ENCODE data around the gene DAGLA.
"Not testable (repeated sequence)": the region's sequence is repeated elsewhere in the genome, so short reads cannot be mapped to it uniquely, and the experiment has no call there.

DAGLA gene, protein sequence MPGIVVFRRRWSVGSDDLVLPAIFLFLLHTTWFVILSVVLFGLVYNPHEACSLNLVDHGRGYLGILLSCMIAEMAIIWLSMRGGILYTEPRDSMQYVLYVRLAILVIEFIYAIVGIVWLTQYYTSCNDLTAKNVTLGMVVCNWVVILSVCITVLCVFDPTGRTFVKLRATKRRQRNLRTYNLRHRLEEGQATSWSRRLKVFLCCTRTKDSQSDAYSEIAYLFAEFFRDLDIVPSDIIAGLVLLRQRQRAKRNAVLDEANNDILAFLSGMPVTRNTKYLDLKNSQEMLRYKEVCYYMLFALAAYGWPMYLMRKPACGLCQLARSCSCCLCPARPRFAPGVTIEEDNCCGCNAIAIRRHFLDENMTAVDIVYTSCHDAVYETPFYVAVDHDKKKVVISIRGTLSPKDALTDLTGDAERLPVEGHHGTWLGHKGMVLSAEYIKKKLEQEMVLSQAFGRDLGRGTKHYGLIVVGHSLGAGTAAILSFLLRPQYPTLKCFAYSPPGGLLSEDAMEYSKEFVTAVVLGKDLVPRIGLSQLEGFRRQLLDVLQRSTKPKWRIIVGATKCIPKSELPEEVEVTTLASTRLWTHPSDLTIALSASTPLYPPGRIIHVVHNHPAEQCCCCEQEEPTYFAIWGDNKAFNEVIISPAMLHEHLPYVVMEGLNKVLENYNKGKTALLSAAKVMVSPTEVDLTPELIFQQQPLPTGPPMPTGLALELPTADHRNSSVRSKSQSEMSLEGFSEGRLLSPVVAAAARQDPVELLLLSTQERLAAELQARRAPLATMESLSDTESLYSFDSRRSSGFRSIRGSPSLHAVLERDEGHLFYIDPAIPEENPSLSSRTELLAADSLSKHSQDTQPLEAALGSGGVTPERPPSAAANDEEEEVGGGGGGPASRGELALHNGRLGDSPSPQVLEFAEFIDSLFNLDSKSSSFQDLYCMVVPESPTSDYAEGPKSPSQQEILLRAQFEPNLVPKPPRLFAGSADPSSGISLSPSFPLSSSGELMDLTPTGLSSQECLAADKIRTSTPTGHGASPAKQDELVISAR
- total RNA-seq = 0.91 to 2.2 (median 1.2) reads per million in 4 donors

DNA sequence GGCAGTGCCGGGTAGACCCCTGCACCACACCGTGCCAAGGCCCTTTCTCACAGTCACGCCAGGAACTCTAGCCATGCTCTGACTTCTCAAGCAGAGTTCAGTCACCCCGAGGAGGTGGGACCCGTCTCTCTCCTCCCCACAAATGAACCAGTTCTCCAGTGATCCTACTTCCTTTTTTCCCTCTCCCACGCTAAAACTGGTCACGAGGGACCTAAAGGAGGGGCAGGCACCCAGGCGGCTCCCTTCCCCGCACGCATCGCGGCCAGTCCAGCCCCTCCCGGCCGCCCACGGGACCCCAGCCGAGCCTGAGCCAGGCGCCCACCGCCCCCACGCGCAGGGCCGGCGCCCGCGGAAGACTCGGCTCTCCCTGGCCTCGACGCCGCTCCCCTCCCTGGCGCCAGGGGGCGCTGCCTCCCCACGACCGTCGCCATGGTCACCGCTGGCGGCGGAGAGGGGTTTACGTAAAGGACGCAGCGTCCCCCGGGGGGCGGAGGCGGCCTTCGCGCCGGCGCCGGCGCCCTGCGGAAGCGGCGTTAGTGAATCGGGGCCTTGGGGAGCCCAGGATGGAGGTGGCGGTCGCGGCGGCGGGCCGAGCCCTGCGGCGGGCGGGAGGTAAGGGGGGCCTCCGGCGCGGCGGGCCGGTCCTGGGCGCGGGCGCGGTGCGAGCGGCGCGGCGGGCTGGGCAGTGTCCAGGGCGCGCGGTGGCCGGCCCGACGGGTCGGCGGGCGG, at the start of gene DAGLA:
Gene DAGLA (plus strand): TSS at position 499 of the 729 bp plus-strand sequence. CDS start 39,765 bp downstream, outside the sequence.
- peak; percentile 48 to 73 (median 65) for DNase-seq

DNA sequence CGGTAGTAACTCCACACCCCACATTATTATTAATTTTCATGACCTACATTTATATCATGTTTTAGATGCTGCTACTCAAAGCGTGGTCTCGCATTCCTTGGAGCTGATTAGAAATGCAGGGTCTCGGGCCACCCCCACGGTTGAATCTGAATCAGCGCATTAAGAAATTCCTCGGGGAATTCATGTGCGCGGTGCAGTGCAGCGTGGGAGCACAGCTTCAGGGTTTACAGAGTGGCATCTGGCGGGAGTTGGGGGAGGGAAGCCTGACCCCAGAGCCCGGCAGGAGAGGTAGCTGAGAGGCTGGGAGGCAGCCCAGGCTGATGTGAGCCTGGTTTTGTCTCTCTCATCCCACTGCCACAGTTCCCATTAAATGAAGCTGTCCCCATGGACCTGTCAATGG, 48.1 kb upstream of the DAGLA start:
- DNase-seq = no peak

DNA sequence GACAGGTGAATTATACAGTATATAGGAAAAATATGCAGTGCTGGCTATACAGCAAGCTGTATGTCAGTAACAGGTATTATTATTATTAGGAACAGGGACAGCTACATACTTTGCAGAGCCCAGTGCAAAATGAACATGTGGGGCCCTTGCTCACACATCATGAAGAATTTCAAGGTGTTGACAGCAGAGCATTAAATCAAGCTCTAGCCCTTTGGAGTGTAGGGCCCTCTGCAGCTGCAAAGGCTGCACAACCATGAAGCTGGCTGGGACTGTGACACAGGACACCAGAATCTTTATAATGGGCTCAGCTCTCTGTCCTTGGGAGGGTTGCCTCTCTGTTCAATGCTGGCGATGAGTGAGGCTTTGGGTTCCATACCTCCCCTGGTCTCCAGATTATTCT, 44.9 kb upstream of the DAGLA start:
- no peak for DNase-seq

DNA sequence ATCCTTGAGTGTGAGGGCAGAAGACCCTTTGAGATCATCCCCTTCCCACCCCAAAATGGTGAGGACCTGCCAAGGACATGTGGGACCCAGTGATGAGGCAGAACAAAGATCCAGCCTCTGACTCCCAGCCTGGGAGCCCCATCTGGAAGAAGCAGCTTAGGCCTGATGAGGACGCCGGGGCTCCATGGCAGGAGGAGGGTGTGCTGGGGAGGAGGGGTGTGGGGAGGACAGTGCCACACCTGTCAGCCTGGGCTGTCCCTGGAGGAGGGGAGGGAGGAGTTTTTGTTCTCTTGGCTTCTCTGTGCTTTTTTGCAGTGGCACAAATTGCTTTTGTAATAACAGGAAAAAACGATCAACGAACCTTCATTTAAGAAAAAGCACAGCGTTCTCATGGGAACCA, 44.4 kb upstream of the DAGLA start:
- DNase-seq = no peak

DNA sequence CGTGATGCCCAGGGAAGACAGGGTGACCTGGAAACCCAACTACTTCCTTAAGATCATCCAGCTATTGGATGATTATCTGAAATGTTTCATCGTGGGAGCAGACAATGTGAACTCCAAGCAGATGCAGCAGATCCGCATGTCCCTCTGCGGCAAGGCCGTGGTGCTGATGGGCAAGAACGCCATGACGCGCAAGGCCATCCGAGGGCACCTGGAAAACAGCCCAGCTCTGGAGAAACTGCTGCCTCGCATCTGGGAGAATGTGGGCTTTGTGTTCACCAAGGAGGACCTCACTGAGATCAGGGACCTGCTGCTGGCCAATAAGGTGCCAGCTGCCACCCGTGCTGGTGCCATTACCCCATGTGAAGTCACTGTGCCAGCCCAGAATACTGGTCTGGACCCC, 43.5 kb upstream of the DAGLA start:
- no peak for DNase-seq

DNA sequence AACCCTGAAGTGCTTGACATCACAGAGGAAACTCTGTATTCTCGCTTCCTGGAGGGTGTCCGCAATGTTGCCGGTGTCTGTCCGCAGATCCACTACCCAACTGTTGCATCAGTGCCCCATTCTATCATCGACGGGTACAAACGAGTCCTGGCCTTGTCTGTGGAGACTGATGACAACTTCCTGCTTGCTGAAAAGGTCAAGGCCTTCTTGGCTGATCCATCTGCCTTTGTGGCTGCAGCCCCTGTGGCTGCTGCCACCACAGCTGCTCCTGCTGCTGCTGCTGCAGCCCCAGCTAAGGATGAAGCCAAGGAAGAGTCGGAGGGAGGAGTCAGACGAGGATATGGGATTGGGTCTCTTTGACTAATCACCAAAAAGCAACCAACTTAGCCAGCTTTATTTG, 42.9 kb upstream of the DAGLA start:
- no peak for DNase-seq

DNA sequence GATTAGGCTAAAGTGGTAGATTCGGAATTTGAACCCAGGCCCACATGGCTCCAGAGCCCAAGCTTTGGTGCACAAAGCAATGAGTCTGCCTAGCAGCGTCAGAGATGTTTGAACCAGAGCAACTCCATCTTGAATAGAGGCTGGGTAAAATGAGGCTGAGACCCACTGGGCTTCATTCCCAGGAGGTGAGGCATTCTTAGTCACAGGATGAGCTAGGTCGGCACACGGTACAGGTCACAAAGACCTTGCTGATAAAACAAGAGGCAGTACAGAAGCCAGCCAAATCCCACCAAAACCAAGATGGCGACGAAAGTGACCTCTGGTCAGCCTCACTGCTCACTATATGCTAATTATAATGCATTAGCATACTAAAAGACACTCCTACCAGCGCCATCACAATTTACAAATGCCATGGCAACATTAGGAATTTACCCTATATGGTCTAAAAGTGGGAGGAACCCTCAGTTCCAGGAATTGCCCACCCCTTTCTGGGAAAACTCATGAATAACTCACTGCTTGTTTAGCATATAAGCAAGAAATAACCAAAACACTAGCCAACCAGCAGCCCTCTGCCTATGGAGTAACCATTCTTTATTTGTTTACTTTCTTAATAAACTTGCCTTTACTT, 40.3 kb upstream of the DAGLA start:
- DNase-seq = no peak

DNA sequence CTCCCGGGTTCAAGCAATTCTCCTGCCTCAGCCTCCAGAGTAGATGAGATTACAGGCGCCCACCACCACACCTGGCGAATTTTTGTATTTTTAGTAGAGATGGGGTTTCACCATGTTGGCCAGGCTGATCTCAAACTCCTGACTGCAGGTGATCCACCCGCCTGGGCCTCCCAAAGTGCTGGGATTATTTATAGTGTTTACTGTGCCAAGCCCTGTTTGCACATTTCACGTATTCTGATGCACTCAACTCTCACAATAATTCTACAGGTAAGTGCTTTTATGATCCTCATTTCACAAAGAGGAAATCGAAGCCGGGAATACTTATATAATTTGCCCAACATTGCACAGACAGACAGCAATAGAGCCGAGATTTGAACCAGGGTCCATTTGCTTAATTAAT, 38.0 kb upstream of the DAGLA start:
- DNase-seq = no peak

DNA sequence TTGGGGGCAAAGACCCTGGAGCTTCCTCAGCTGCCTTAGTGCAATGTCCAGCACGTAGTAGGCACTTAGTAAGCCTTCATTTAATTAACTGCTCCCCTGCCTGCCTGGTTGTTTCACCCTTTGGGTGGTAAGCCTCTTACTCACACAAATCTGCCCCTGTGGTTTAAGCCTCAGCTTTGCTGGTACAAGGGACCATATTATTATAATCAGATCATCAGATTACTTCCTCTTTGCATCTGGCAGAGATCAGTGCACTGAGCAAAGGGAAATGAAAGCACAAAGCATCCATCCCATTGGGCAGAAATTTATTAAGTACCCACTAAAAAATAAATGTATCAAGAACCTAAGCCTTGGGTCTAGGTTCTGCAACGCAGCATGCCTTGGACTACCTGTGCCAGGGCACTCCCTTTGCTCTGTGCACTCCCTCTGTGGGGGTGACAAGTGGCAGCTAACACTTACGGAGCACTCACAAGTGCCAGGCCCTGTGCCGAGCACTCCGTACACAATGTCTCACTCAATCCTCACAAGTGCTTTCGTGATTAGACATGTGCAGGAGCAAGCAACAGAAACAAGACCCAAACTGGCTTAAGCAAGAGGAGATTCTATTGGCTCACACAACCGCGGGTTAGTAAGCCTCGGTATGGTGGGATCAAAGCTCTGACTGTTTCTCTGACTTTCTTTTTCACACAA, 34.9 kb upstream of the DAGLA start:
- DNase-seq = no peak

DNA sequence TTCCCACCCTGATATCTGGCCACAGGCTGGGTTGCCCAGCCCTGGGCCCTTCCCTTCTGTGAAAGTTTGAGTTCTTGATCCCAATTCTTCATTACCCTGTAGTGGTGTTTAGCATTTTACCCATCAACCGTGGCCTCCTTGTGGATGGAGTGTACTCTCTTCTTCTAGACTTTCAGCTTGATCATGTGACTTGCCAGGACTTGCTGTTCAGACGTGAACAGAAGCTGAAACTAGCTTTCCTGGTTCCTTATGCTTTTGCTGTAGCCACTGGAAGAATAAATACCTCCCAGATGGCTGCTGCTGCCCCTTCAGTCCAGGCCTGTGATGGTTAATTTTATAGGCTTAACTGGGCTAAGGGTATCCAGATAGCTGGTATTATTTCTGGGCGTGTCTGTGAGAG, 32.7 kb upstream of the DAGLA start:
- no peak for DNase-seq

DNA sequence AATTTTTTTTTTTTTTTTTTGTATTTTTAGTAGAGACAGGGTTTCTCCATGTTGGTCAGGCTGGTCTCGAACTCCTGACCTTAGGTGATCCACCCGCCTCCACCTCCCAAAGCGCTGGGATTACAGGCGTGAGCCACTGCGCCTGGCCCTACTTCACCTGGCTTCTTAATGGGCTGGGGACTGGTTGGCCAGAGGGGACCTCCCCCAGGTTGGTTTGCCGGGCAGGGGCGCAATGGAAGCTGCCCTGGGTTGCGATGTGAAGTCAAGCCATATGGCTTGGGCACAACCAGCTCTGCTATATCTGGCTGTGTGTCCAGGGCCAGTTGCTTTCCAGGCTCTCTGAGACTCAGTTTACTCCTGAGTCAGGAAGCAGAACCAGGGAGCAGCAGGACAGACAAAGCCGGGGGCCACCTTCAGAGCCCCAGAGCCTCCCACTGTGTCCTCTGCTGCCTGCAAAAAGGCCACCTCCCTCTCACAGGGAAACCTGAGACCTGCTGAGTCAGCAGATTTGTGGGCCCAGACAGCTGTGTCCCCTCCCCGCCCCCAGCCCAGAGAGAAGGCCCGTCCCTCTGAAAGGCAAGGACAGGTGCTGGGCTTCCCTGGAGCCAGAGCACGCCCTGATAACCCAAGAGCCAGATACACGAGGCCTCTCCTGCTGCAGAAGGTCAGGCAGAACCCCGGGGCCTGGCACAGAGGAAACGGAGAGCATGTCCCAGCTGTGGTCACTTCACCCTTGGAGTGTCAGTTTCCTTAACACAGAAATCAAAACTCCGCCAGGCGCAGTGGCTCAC, 29.2 kb upstream of the DAGLA start:
- DNase-seq = no peak

DNA sequence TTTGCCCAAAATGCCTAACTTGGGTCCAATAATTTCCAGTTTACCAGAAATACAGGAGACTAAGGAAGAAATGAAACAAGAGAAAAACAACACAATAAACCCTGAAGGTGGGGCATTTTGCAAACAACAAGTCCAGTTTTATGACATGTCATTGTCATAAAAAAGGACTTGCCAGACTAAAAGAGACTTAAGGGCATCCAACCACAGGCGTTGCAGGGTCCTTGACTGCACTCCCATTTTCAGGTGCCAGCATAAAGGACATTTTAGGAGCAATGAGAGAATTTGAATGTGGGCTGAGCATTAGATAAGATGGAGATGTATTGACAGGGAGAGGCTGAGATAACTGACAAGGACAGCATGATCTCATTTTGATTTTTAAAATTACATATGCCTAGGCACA, 28.1 kb upstream of the DAGLA start:
- DNase-seq = no peak

DNA sequence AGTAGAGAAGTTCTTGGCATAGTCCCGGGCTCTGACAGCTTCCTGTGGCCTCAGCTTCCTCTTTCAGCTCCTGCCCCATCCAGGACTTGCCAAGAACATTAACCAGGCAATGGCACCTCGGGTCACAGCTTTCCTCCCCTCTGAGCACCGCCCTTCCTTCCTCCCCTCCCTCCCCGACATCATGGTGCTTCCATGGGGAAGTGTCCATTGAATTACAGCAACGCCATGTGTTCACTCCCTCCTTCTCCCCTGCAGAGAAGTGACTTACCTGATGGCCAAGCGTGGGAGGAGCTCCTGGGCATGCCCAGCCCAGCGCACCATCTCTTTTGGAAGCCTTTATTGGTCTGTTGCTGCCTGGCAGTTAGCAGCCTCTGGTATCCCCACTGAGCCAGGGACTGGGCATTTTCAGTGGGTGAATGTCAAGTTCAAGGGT, 25.8 kb upstream of the DAGLA start:
- no peak for DNase-seq

DNA sequence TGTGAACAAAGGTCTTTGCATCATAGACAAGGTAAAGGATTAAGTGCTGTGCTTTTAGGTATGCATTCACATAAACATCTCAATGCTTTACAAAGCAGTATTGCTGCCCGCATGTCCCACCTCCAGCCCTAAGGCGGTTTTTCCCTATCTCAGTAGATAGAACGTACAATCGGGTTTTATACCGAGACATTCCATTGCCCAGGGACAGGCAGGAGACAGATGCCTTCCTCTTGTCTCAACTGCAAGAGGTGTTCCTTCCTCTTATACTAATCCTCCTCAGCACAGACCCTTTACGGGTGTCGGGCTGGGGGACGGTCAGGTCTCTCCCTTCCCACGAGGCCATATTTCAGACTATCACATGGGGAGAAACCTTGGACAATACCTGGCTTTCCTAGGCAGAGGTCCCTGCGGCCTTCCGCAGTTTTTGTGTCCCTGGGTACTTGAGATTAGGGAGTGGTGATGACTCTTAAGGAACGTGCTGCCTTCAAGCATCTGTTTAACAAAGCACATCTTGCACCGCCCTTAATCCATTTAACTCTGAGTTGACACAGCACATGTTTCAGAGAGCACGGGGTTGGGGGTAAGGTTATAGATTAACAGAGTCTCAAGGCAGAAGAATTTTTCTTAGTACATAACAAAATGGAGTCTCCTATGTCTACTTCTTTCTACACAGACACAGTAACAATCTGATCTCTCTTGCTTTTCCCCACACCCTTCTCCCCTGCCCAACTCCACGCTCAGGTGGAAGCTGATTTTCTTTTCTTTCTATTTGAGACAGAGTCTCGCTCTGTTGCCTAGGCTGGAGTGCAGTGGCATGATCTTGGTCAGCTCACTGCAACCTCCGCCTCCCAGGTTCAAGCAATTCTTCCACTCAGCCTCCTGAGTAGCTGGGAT, 24.7 kb upstream of the DAGLA start:
- not testable (repeated sequence) for DNase-seq

DNA sequence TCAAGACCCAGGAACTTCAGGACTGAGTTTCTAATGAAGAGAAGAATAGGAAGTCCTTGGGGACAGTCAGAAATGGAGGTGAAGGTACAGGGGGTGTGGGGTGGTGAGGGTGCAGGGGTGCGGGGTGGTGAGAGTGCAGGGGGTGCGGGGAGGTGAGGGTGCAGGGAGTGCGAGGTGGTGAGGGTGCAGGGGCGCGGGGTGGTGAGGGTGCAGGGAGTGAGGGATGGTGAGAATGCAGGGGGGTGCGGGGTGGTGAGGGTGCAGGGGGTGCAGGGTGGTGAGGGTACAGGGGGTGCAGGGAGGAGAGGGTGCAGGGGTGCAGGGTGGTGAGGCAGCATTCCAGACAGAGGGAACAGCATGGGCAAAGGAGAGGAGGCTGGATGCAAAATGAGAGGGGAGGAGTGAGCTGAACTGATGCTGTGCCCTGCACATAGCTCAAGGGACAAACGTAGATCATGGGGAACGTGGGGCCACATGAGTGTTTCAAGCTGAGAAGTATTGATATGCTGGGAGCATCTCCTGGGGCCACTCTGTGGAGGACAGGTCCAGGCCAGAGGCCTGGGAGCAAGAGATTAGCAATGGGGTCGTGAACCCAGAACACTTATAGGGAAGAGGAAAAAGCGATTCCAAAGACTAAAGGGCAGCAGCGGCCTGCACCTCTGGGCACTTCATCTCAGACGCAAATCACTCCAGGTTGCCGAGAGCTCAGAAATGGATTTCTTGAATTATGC, 23.7 kb upstream of the DAGLA start:
- no peak for DNase-seq

DNA sequence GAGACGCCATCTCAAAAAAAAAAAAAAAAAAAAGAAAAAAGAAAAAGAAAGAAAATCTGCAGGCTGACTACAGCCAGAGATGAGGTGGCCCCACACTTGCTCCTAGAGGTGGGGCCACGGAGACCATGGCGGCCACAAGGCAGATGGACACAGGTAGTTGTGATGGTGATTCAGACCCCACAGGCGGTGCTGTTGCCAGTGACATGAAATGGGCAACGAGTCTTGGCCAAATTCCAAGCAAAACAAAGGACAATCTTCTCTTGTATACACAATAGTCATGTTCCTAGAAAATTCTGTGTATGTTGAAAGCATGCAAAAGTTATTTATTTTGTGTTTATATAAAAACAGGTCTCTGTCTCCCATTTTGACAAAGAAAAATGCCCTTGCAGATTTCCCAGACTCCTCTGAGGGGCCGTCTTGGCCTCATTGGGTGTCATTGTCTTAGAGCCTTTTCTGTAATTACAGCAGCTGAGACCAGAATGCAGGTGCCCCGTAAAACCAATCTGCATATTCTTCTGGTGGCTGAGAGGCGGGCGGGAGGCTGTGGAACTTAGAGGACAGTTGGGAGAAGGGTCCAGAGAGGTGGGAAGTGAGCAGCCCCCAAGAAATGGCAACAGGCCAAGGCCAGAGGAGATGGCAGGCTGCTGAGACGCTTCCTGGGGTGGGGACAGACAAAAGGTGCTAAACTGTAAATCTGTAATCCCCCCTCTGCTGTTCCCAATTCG, 22.5 kb upstream of the DAGLA start:
- no peak for DNase-seq

DNA sequence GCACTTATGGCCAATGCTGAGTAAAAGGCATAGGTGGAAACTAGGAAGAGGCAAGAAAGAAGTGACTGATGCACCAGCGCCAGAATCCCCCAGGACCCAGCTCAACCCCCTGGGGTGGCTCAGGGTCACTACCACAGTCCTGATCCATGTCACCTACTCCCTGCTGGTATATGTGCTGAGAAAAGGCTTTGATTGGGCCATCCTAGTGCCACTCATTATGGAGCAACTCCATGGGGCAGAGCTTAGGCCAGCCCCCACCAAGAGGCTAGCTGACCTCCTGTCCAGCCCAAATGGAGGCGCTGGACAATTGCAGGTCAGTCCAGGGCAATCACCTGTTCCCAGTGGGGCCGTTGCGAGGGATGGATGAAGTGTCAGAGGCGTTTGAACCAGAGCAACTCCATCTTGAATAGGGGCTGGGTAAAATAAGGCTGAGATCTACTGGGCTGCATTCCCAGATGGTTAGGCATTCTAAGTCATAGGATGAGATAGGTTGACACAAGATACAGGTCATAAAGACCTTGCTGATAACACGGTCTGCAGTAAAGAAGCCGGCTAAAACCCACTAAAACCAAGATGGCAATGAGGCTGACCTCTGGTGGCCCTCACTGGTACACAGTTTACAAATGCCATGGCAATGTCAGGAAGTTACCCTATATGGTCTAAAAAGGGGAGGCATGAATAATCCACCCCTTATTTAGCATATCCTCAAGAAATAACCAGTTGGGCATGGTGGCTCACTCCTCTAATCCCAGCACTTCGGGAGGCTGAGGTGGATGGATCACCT, 20.6 kb upstream of the DAGLA start:
- no peak for DNase-seq
